Measurements from ENCODE around the gene SPINDOC.
"Not testable (repeated sequence)": the region's sequence is repeated elsewhere in the genome, so short reads cannot be mapped to it uniquely, and the experiment has no call there.

SPINDOC gene

DNA sequence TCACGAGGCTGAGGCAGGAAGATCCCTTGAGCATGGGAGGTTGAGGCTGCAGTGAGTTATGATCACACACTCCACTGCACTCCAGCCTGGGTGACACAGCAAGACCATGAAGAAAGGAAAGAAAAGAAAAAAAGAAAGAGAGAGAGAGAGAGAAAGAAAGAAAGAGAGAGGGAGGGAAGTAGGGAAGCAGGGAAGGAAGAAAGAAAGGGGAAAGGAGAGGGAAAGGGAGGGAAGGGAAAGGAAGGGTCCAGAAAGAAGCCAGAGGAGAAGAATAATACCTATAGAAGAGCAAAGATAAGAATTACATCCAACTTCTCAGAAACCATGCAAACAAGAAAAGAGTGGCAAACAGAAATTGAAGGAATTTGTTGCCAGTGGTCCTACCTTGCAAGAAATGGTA lies 27.4 kb upstream of the SPINDOC start:
- WGBS (ENCODE audit: insufficient coverage, insufficient read length): no CpG with 5 or more reads among the region's 1 CpG
- H3K27ac ChIP-seq (ENCODE audit: low read length): no peak overlapping the region
- H3K9me3 ChIP-seq (ENCODE audit: control insufficient read depth, insufficient read depth, low read length): no peaks in the 10 kb centered on the region
- H3K4me1 ChIP-seq (ENCODE audit: control insufficient read depth, insufficient read depth, low read length): no peaks in the 10 kb centered on the region
- H3K4me3 ChIP-seq (ENCODE audit: low read length): no peak overlapping the region
- no peak for DNase-seq (ENCODE audit: low read depth, low spot score)
- H3K27me3 ChIP-seq (ENCODE audit: control insufficient read depth, insufficient read depth, low read length): no peaks in the 10 kb centered on the region
- no peaks in the 10 kb centered on the region for H3K36me3 ChIP-seq (ENCODE audit: control insufficient read depth, insufficient read depth, low read length)

DNA sequence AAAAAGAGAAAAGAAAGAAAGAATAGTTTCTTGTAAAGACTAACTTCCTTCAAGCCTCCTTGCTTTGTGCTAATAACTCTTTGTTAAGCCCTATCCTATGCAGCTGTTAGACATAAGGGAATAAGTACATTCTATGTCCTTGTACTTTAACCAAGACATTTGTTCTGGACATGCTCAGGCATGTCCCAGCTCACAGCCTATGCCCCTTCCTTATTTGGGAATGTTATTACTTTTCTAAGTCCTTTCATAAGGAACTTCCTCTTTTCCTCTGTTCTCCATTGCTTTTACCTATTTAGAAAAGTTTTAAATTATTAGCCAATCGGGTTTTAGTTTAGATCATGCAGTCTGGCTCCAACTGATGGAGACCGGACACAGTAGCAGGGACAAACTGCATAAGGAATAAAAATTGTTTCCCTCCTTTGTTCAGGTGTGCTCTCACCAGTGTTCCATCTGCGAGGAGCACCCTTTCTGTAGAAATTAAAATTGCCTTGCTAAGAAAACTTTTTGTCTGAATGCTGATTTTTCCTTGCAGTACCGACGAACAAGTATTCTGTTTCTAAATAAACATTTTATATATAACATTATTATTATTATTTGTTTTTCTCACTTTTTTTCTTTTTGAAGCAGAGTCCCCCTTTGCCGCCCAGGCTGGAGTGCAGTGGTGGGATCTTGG lies 21.6 kb upstream of the SPINDOC start:
- Histone ChIP-seq H3K4me1 (ENCODE audit: control insufficient read depth, insufficient read depth, low read length) (no peaks in the 10 kb centered on the region), H3K4me3 (ENCODE audit: low read length) (no peak overlapping the region), H3K27me3 (ENCODE audit: control insufficient read depth, insufficient read depth, low read length) (no peaks in the 10 kb centered on the region), H3K9me3 (ENCODE audit: control insufficient read depth, insufficient read depth, low read length) (no peaks in the 10 kb centered on the region; the same call in 1 of the 2 replicates), H3K36me3 (ENCODE audit: control insufficient read depth, insufficient read depth, low read length) (no peaks in the 10 kb centered on the region), H3K27ac (ENCODE audit: low read length) (no peak overlapping the region)
- WGBS (ENCODE audit: insufficient coverage, insufficient read length): no CpG with 5 or more reads among the region's 6 CpGs
- no peak for DNase-seq (ENCODE audit: low read depth, low spot score)

DNA sequence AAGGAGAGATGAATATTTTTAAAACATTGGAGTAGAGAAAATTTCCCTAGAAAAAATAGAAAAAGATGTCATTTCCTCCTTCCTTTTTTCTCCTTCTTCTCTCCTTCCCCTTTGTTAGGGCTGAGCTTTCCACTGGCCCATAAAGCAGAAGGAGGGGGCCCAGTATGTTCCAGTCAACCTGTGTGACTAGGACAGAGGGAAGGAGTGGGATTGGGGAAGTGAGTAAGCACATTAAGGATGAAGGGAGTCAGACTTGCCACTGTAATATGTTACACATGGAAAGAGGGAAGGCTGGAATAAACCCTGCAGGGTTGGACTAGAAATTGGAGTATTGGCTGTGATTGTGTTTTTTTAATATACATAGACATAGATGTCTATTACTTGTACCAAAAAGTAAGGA lies 20.1 kb upstream of the SPINDOC start:
- Histone ChIP-seq H3K4me1 (ENCODE audit: control insufficient read depth, insufficient read depth, low read length) (no peaks in the 10 kb centered on the region), H3K36me3 (ENCODE audit: control insufficient read depth, insufficient read depth, low read length) (no peaks in the 10 kb centered on the region), H3K9me3 (ENCODE audit: control insufficient read depth, insufficient read depth, low read length) (no peaks in the 10 kb centered on the region; the same call in 1 of the 2 replicates), H3K27me3 (ENCODE audit: control insufficient read depth, insufficient read depth, low read length) (no peaks in the 10 kb centered on the region), H3K4me3 (ENCODE audit: low read length) (no peak overlapping the region), H3K27ac (ENCODE audit: low read length) (no peak overlapping the region)
- DNase-seq (ENCODE audit: low read depth, low spot score): no peak

DNA sequence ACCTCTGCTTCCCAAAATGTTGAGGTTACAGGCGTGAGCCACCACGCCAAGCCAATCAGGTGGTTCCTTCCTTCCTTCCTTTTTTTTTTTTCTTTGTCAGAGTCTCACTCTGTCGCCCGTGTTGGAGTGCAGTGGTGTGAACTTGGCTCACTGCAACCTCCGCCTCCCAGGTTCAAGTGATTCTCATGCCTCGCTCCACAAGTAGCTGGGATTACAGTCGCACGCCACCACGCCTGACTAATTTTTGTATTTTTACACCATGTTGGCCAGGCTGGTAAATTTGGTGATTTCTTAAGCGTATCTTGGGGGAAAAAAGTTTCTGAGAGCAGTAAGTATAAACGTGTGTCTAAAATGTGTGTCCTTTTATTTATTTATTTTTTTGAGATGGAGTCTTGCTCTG lies 18.2 kb upstream of the SPINDOC start:
- Histone ChIP-seq H3K36me3 (ENCODE audit: control insufficient read depth, insufficient read depth, low read length) (no peaks in the 10 kb centered on the region), H3K27me3 (ENCODE audit: control insufficient read depth, insufficient read depth, low read length) (no peaks in the 10 kb centered on the region), H3K27ac (ENCODE audit: low read length) (no peak overlapping the region), H3K4me3 (ENCODE audit: low read length) (no peak overlapping the region), H3K4me1 (ENCODE audit: control insufficient read depth, insufficient read depth, low read length) (no peaks in the 10 kb centered on the region), H3K9me3 (ENCODE audit: control insufficient read depth, insufficient read depth, low read length) (no peaks in the 10 kb centered on the region; the same call in 1 of the 2 replicates)
- no CpG with 5 or more reads among the region's 11 CpGs for WGBS (ENCODE audit: insufficient coverage, insufficient read length)
- DNase-seq (ENCODE audit: low read depth, low spot score): no peak

DNA sequence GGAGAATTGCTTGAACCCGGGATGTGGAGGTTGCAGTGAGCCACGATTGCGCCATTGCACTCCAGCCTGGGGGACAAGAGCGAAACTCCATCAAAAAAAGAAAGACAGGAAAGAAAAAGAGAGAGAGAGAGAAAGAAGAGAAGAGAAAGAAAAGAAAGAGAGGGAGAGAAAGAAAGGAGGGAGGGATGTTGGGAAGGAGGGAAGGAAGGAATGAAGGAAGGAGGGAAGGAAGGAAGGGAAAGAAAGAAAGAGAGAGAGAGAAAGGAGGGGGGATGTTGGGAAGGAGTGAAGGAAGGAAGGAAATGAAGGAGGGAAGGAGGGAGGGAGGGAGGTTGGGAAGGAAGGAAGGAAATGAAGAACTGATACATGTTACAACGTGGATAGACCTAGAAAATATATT lies 12.3 kb upstream of the SPINDOC start:
- no peak for DNase-seq (ENCODE audit: low read depth, low spot score)
- Histone ChIP-seq H3K9me3 (ENCODE audit: control insufficient read depth, insufficient read depth, low read length) (no peaks in the 10 kb centered on the region), H3K27me3 (ENCODE audit: control insufficient read depth, insufficient read depth, low read length) (no peaks in the 10 kb centered on the region), H3K4me3 (ENCODE audit: low read length) (no peak overlapping the region), H3K27ac (ENCODE audit: low read length) (no peak overlapping the region), H3K4me1 (ENCODE audit: control insufficient read depth, insufficient read depth, low read length) (no peaks in the 10 kb centered on the region), H3K36me3 (ENCODE audit: control insufficient read depth, insufficient read depth, low read length) (no peaks in the 10 kb centered on the region)
- no CpG with 5 or more reads among the region's 5 CpGs for WGBS (ENCODE audit: insufficient coverage, insufficient read length)

DNA sequence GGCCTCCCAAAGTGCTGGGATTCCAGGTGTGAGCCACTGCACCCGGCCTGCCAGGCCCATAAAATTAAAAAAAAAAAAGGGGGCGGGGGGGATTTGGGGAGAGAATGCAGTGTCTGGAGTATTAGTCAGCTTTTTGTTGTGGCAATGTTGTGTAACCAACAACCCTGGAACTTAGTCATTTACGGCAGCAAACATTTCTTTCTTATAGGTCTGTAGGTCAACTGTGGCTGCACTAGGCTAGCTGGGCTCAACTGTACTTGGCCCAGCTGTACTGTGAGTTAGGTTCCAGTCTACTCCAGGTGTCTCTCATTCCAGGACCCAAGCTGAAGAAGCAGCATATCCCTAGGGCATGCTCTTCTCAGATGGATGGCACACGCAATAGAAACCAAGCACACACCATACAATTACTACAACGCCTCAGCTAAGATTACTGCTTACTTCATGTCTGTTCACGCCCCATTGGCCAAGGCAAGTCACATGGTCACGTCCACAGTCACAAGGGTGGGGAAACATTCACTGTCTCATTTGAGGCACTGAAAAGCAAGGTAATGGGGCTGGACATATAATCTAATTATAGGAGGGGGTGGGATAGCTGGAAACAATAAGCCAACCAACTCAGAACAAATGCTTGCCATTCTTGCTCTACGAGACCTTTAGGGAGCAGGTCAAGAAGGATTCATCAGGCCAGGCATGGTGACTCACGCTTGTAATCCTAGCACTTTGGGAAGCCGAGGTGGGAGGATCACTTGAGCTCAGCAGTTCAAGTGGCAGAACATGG lies 10.4 kb upstream of the SPINDOC start:
- no peak for DNase-seq (ENCODE audit: low read depth, low spot score)
- no CpG with 5 or more reads among the region's 10 CpGs for WGBS (ENCODE audit: insufficient coverage, insufficient read length)
- H3K27ac ChIP-seq (ENCODE audit: low read length): no peak overlapping the region

DNA sequence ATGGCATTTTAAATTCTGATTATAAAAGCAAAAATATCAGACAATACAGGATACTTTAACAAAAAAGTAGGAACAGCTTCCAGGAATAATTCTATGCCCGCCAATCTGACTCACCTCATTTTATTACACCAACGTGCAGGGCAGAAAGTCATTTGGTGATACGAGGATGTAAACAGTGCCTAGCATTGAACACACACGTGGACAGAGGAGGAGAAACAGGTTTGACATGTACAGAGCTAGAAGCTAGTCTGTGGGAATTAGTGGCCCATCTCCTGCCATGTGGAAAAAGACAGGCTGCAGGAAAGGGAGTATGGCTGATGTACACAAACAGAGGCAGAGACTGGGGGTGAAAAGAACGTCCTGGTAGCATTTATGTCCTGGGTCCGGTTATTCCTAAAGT lies 9.0 kb upstream of the SPINDOC start:
- H3K36me3 ChIP-seq (ENCODE audit: control insufficient read depth, insufficient read depth, low read length): no peaks in the 10 kb centered on the region
- no peaks in the 10 kb centered on the region for H3K27me3 ChIP-seq (ENCODE audit: control insufficient read depth, insufficient read depth, low read length)
- no peak overlapping the region for H3K27ac ChIP-seq (ENCODE audit: low read length)
- DNase-seq (ENCODE audit: low read depth, low spot score): no peak
- H3K9me3 ChIP-seq (ENCODE audit: control insufficient read depth, insufficient read depth, low read length): no peaks in the 10 kb centered on the region
- WGBS (ENCODE audit: insufficient coverage, insufficient read length): no CpG with 5 or more reads among the region's 6 CpGs
- no peak overlapping the region for H3K4me3 ChIP-seq (ENCODE audit: low read length)
- no peaks in the 10 kb centered on the region for H3K4me1 ChIP-seq (ENCODE audit: control insufficient read depth, insufficient read depth, low read length)

More for the DNA sequence above, 10.4 kb upstream of the SPINDOC start:
- Histone ChIP-seq H3K27me3 (ENCODE audit: control insufficient read depth, insufficient read depth, low read length) (no peaks in the 10 kb centered on the region), H3K9me3 (ENCODE audit: control insufficient read depth, insufficient read depth, low read length) (no peaks in the 10 kb centered on the region), H3K4me3 (ENCODE audit: low read length) (no peak overlapping the region), H3K4me1 (ENCODE audit: control insufficient read depth, insufficient read depth, low read length) (no peaks in the 10 kb centered on the region), H3K36me3 (ENCODE audit: control insufficient read depth, insufficient read depth, low read length) (no peaks in the 10 kb centered on the region)

DNA sequence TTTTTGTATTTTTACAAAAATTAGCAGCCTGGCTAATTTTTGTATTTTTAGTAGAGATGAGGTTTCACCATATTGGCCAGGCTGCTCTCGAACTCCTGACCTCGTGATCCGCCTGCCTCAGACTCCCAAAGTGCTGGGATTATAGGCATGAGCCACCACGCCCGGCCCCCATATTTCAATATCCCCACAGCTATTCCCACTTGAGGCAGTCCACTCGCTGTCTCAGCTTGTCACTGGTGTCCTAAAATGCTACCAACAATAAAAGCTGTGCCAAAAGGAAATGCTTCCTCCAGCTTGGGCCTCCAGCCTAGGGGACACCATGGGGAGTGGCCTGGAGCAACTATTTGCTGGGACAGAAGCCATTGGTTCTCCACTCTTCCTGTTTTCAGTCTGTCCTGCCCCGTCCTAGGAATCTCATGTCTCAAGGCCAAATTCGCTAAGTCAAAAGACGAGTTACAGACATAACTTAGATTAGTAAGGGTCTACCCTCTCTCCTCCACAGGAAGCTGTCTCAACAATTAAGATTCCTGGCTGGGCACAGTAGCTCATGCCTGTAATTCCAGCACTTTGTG lies 7.3 kb upstream of the SPINDOC start:
- Histone ChIP-seq H3K27ac (ENCODE audit: low read length) (no peak overlapping the region), H3K4me3 (ENCODE audit: low read length) (no peak overlapping the region), H3K9me3 (ENCODE audit: control insufficient read depth, insufficient read depth, low read length) (no peaks in the 10 kb centered on the region), H3K36me3 (ENCODE audit: control insufficient read depth, insufficient read depth, low read length) (no peaks in the 10 kb centered on the region), H3K4me1 (ENCODE audit: control insufficient read depth, insufficient read depth, low read length) (no peaks in the 10 kb centered on the region), H3K27me3 (ENCODE audit: control insufficient read depth, insufficient read depth, low read length) (no peaks in the 10 kb centered on the region)
- WGBS (ENCODE audit: insufficient coverage, insufficient read length): no CpG with 5 or more reads among the region's 9 CpGs
- DNase-seq (ENCODE audit: low read depth, low spot score): no peak

DNA sequence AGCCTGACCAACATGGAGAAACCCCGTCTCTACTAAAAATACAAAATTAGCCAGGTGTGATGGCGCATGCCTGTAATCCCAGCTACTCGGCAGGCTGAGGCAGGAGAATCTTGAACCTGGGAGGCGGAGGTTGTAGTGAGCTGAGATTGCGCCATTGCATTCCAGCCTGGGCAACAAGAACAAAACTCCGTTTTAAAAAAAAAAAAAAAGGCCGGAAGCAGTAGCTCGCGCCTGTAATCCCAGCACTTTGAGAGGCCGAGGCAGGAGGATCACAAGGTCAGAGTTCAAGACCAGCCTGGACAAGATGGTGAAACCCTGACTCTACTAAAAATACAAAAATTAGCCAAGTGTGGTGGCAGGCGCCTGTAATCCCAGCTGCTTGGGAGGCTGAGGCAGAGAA lies 2.9 kb upstream of the SPINDOC start:
- not testable (repeated sequence) for H3K27ac ChIP-seq (ENCODE audit: low read length); H3K9me3 ChIP-seq (ENCODE audit: control insufficient read depth, insufficient read depth, low read length); H3K36me3 ChIP-seq (ENCODE audit: control insufficient read depth, insufficient read depth, low read length); H3K4me1 ChIP-seq (ENCODE audit: control insufficient read depth, insufficient read depth, low read length); DNase-seq (ENCODE audit: low read depth, low spot score); H3K4me3 ChIP-seq (ENCODE audit: low read length); H3K27me3 ChIP-seq (ENCODE audit: control insufficient read depth, insufficient read depth, low read length)
- no CpG with 5 or more reads among the region's 11 CpGs for WGBS (ENCODE audit: insufficient coverage, insufficient read length)

DNA sequence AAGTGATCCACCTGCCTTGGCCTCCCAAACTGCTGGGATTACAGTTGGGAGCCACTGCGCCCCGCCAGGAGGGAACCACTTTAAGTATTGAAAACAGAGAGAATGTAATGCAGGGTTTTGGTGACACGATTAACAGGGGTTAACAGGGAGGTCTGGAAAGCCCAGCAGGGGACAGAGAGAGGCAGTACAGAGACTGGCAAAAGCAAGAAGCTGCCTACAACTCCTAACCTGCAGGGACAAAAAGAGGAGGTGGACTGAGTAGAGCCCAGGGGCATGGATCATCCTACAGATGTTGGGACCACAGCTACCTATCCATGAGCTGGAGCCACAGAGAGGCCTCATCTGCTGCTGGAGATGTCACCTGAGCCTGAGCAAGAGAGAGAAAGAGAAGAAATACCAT lies 1.7 kb upstream of the SPINDOC start:
- no CpG with 5 or more reads among the region's 3 CpGs for WGBS (ENCODE audit: insufficient coverage, insufficient read length)
- no peaks in the 10 kb centered on the region for H3K9me3 ChIP-seq (ENCODE audit: control insufficient read depth, insufficient read depth, low read length)
- 0 out of 2 replicates have a peak, but pooled peaks cover 1% of the 10 kb centered on the region for H3K4me1 ChIP-seq (ENCODE audit: control insufficient read depth, insufficient read depth, low read length)
- no peak for DNase-seq (ENCODE audit: low read depth, low spot score)
- no peak overlapping the region for H3K4me3 ChIP-seq (ENCODE audit: low read length)
- H3K27ac ChIP-seq (ENCODE audit: low read length): no peak overlapping the region
- peaks cover 5% of the 10 kb centered on the region for H3K36me3 ChIP-seq (ENCODE audit: control insufficient read depth, insufficient read depth, low read length)
- H3K27me3 ChIP-seq (ENCODE audit: control insufficient read depth, insufficient read depth, low read length): peaks cover 1% of the 10 kb centered on the region; the same call in 1 of the 2 replicates
